Measurements from ENCODE around the gene LHB.
A peak's percentile ranks its signal among the peaks of the same experiment; 100 is the strongest.
"Not testable (repeated sequence)": the region's sequence is repeated elsewhere in the genome, so short reads cannot be mapped to it uniquely, and the experiment has no call there.

The LHB gene

DNA sequence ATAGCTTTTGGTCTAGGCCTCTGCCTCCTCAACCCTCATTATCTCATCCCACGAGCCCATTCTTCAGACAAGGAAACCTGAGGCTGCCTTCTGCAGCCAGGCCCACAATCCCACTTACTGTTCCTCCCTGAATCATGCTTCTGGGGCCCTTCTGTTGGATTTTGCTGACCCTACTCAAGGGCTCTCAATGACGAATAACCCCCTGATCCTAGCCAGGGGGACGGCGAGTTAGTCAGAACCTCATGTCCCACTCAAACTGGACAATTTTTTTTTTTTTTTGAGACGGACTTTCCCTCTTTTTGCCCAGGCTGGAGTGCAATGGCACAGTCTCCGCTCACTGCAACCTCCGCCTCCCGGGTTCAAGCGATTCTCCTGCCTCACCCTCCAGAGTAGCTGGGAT, 5.2 kb upstream of the LHB start:
- POLR2A ChIA-PET = no interaction called here
- TF ChIP-seq, protein P1, sequence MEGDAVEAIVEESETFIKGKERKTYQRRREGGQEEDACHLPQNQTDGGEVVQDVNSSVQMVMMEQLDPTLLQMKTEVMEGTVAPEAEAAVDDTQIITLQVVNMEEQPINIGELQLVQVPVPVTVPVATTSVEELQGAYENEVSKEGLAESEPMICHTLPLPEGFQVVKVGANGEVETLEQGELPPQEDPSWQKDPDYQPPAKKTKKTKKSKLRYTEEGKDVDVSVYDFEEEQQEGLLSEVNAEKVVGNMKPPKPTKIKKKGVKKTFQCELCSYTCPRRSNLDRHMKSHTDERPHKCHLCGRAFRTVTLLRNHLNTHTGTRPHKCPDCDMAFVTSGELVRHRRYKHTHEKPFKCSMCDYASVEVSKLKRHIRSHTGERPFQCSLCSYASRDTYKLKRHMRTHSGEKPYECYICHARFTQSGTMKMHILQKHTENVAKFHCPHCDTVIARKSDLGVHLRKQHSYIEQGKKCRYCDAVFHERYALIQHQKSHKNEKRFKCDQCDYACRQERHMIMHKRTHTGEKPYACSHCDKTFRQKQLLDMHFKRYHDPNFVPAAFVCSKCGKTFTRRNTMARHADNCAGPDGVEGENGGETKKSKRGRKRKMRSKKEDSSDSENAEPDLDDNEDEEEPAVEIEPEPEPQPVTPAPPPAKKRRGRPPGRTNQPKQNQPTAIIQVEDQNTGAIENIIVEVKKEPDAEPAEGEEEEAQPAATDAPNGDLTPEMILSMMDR (IDR thresholded peaks at IDR 0.05; ENCODE audit: control extremely low read depth, extremely low read depth, low read depth, missing control alignments) = no peak
- no peak for DNase-seq (ENCODE audit: extremely low spot score)
- CTCF ChIA-PET = interaction anchor here (1.8 kb wide), 1 partner anchor 29 kb away, joined by 7 read pairs; the partner anchor contains the start of gene RUVBL2

DNA sequence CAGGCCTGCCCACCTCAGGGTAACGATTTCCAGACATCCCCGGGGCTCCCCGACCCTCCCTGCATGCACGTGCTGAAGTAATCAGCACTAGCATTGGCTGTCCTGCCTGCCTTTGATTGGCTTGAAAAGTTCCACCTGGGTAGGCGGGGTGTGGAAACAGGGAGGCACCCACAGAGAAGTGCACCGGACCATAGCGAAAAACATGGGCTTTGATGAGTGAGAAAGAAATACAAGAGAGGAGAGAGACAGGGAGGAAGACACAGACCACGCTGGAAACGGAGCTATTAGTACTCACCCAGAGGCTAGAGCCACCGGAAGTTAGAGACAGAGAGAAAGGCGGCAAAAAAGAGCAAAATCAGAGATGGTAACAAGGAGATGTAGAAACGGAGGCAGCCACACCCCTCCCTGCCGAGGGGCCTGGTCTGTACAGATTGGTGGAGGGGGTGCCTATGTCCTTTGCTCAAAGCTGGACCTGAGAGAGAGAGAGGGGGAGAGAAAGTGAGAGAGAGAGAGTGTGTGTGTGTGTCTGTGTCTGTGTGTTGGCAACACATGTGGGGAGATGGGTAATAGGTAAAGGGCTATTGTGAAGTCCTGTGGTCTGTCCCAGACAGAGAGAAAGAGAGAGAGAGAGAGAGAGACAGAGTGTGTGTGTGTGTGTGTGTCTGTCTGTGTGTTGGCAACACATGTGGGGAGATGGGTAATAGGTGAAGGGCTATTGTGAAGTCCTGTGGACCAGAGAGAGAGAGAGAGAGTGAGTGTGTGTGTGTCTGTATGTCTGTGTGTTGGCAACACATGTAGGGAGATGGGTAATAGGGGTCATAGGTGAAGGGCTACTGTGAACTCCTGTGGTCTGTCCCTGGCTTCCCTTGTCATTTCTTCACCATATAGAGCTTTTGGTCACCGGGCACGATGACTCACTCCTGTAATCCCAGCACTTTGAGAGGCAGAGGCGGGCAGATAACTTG, 4.3 kb upstream of the LHB start:
- no peak for DNase-seq (ENCODE audit: extremely low spot score)
- ChIA-PET CTCF (interaction anchor here (1.2 to 1.8 kb wide), 3 partner anchors 23 to 48 kb away, joined by 3 to 7 read pairs (median 4); partner anchors contain the start of gene RUVBL2), POLR2A (no interaction called here)
- TF ChIP-seq, protein P1 (IDR thresholded peaks at IDR 0.05; ENCODE audit: control extremely low read depth, extremely low read depth, low read depth, missing control alignments) = no peak

DNA sequence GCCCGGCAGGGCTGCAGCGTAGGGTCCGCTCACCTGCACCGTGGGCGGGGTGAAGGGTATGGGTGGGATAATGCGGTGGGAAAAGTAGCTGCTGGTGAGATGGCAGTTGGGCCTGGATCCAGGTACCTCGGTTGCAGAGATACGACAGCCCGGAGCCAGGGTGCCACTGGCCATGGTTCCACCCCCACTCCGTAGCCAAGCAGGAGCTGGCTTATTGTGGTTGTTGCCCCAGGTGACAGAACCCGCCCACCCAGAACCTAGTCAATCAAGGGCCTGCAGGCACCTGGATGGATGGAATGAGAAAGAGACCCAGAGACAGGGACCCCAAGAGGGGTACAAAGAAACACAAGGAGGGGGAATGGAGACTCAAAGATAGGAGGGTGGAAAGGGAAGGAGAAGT, 3.5 kb upstream of the LHB start:
- DNase-seq (ENCODE audit: extremely low spot score) = no peak
- ChIA-PET CTCF (interaction anchor here (1.2 to 3.6 kb wide), 6 partner anchors 20 to 307 kb away, joined by 3 to 28 read pairs (median 4); partner anchors contain the start of gene RUVBL2), POLR2A (interaction anchor here (0.6 kb wide), 1 partner anchor 27 kb away, joined by 3 read pairs; the partner anchor contains the start of gene GYS1)
- TF ChIP-seq, protein P1 (IDR thresholded peaks at IDR 0.05; ENCODE audit: control extremely low read depth, extremely low read depth, low read depth, missing control alignments) = no peak

DNA sequence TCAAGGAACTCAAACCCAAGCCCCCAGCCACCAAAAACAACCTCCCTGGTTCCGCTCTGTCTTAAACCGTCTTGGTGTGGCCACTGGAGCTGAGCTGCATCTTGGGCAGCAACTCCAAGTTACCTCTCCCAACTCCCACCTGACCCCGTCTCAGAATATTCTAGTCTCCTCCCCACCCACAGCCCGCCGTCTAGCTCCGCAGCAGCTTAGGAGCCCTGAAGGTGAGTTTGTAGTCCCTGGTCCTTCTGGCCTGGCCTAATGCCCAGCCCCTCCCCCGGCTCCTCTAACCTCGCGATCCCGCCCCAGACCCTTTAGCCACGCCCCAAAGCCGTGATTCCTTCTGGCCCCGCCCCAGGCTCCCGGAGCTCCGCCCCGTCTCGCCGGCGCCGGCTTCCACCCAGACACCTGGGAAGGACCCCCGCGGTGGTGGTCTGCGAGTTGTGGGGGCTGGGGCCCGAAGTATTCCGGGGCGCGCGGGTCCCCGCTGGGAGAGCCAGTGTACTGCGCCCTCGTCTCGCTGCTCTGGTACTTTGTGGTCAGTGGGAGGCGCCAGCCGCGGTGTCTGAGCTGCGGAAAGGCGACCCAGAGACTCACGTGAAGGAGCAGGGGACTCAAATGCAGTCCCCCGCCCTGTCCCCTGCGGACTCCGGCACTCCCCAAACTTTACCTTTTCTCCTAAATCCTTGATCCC, 2.5 kb upstream of the LHB start:
- POLR2A ChIA-PET = interaction anchor here (1.0 to 1.2 kb wide), 2 partner anchors 20 to 76 kb away, joined by 3 read pairs; no protein-coding TSS in a partner anchor
- CTCF ChIA-PET = interaction anchor here (0.6 to 3.6 kb wide), 10 partner anchors 11 to 306 kb away, joined by 3 to 28 read pairs (median 3); partner anchors contain the start of genes CGB2, GYS1 and RUVBL2
- DNase-seq (ENCODE audit: extremely low spot score) = peak; percentile 84
- TF ChIP-seq, protein P1 (IDR thresholded peaks at IDR 0.05; ENCODE audit: control extremely low read depth, extremely low read depth, low read depth, missing control alignments) = peak; percentile 5

DNA sequence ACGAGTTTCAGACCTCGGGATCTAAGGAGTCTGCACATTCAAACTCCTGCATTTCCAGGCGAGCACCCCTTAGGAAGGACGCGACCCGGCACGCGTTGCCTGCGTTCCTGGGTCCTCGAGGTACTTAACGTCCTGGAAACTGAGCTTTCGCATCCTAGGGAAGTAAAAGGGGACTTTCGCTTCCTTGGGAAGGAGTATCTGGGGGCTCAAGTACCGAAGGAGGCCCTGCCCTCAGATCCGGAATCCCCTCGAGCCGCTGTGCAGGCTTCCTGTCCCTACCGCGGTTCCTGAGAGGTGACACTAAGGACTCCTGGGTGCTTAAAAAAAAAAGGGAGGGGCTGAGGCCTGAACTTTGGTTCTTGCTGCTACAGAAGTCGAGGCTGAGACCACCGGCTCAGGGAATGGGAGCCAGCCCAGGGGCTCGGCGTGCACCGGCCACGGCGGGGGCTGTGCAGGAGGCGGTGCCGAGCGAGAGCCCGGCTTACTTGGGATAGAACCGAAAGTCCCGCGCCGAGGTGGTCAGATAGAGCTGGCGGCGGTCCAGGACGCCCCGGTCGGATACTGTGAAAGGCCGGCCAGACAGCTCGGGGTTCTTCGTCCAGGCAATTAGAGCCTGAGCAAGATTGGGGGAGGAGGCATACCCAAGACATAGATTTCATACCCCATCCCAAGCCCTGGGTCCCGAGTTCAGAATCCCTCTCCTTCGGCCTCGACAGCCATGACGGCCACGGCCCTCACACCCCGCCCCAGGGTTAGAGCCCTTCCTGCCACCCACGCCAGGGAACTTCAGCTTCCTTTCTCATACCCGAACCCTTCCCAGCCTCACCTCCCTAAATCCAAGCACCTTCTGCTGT, 1.7 kb upstream of the LHB start:
- DNase-seq (ENCODE audit: extremely low spot score) = not testable (repeated sequence)
- POLR2A ChIA-PET = interaction anchor here (1.0 to 1.2 kb wide), 2 partner anchors 19 to 76 kb away, joined by 3 read pairs; no protein-coding TSS in a partner anchor
- CTCF ChIA-PET = interaction anchor here (0.6 to 3.6 kb wide), 12 partner anchors 10 to 283 kb away, joined by 3 to 28 read pairs (median 5); partner anchors contain the start of genes CGB2, GYS1 and RUVBL2

DNA sequence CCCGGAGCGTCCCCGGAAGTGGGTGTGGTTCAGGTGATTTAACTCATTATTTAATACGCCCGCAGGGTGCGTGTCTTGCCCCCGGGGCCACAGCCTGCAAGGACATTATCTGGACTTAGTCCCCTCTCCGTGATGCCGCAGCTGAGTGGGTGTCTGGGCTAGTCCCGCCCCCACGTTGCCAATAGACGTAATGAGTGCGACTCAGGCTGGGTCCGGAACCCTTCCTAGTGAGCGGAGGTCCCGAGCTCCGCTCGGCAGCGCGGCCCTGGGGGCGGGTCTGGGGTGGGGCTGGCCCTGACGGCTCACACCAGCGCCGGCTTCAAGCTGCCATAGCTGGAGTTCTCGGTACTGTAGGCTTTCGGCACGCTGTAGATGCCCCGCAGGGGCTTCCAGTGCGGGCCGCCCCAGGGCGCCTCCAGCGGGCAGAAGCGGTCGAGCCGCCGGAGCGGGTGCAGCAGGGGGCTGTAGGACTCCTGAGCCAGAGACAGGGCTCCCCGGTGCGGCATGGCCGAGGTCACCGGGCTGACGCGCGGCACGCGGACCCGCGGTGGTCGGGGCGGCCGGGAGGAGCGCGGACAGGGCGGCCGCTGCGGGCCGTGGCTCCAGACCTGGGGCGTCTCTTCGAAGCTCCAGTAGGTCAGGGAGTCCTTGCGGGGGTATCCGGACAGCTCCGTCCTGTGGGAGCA, 918 bp upstream of the LHB start:
- POLR2A ChIA-PET = interaction anchor here (0.6 kb wide), 1 partner anchor 143 kb away, joined by 6 read pairs; no protein-coding TSS in a partner anchor
- peak; percentile 79 for DNase-seq (ENCODE audit: extremely low spot score)
- CTCF ChIA-PET = interaction anchor here (1.1 to 3.6 kb wide), 8 partner anchors 9 to 89 kb away, joined by 3 to 28 read pairs (median 5); partner anchors contain the start of genes GYS1 and RUVBL2
- TF ChIP-seq, protein P1 (IDR thresholded peaks at IDR 0.05; ENCODE audit: control extremely low read depth, extremely low read depth, low read depth, missing control alignments) = peak; percentile 53
